Measurements from ENCODE around the gene MYLK. TPM values are rescaled to one million over a fixed set of nuclear protein-coding genes. Genes with fewer than 3 reads are reported as not detected.

MYLK gene
- total RNA-seq, 1 donor from 2014 or later, result 2.6 TPM

- FAIRE-seq (no peak), DNase-seq (ENCODE audit: low read depth) (no peak)
- H3K27me3 ChIP-seq (ENCODE audit: control insufficient read depth, insufficient read depth, low read length), result no peaks in the 10 kb centered on the region
- H3K4me3 ChIP-seq (ENCODE audit: low read depth, low read length), result no peak overlapping the region
- H3K36me3 ChIP-seq (ENCODE audit: control insufficient read depth, insufficient read depth, low read length), result no peaks in the 10 kb centered on the region
- TF ChIP-seq CTCF (IDR thresholded peaks at IDR 0.05; ENCODE audit: insufficient read depth, low read length, severe bottlenecking), result no peak
Measured at GRCh38 chr3:123843668-123844067, 40.5 kb downstream of the MYLK start.

- no peaks in the 10 kb centered on the region for H3K36me3 ChIP-seq (ENCODE audit: control insufficient read depth, insufficient read depth, low read length)
- H3K4me3 ChIP-seq (ENCODE audit: low read depth, low read length), result no peak overlapping the region
- DNase-seq (ENCODE audit: low read depth) (peak; percentile 4), FAIRE-seq (no peak)
- TF ChIP-seq CTCF (IDR thresholded peaks at IDR 0.05; ENCODE audit: insufficient read depth, low read length, severe bottlenecking), result no peak
- H3K27me3 ChIP-seq (ENCODE audit: control insufficient read depth, insufficient read depth, low read length), result no peaks in the 10 kb centered on the region
Measured at GRCh38 chr3:123842711-123843110, 41.4 kb downstream of the MYLK start.

GRCh38 chr3:123841476-123842238, 42.5 kb downstream of the MYLK start:
- no peaks in the 10 kb centered on the region for H3K27me3 ChIP-seq (ENCODE audit: control insufficient read depth, insufficient read depth, low read length)
- FAIRE-seq, result no peak
- peak; percentile 13 for DNase-seq (ENCODE audit: low read depth)
- no peak overlapping the region for H3K4me3 ChIP-seq (ENCODE audit: low read depth, low read length)
- no peaks in the 10 kb centered on the region for H3K36me3 ChIP-seq (ENCODE audit: control insufficient read depth, insufficient read depth, low read length)
- TF ChIP-seq CTCF (IDR thresholded peaks at IDR 0.05; ENCODE audit: insufficient read depth, low read length, severe bottlenecking), result no peak

- Histone ChIP-seq H3K4me3 (ENCODE audit: low read depth, low read length) (no peak overlapping the region), H3K27me3 (ENCODE audit: control insufficient read depth, insufficient read depth, low read length) (no peaks in the 10 kb centered on the region), H3K36me3 (ENCODE audit: control insufficient read depth, insufficient read depth, low read length) (no peaks in the 10 kb centered on the region)
- DNase-seq (ENCODE audit: low read depth) (no peak), FAIRE-seq (no peak)
- TF ChIP-seq CTCF (IDR thresholded peaks at IDR 0.05; ENCODE audit: insufficient read depth, low read length, severe bottlenecking), result no peak
Measured at GRCh38 chr3:123840961-123841360, 43.2 kb downstream of the MYLK start.

GRCh38 chr3:123837858-123838257, 46.3 kb downstream of the MYLK start:
- DNase-seq (ENCODE audit: low read depth) (no peak), FAIRE-seq (no peak)
- Histone ChIP-seq H3K4me3 (ENCODE audit: low read depth, low read length) (no peak overlapping the region), H3K36me3 (ENCODE audit: control insufficient read depth, insufficient read depth, low read length) (no peaks in the 10 kb centered on the region), H3K27me3 (ENCODE audit: control insufficient read depth, insufficient read depth, low read length) (no peaks in the 10 kb centered on the region)
- no peak for TF ChIP-seq CTCF (IDR thresholded peaks at IDR 0.05; ENCODE audit: insufficient read depth, low read length, severe bottlenecking)

- Histone ChIP-seq H3K4me3 (ENCODE audit: low read depth, low read length) (no peak overlapping the region), H3K36me3 (ENCODE audit: control insufficient read depth, insufficient read depth, low read length) (no peaks in the 10 kb centered on the region), H3K27me3 (ENCODE audit: control insufficient read depth, insufficient read depth, low read length) (no peaks in the 10 kb centered on the region)
- DNase-seq (ENCODE audit: low read depth) (peak; percentile 98), FAIRE-seq (peak; percentile 85)
- no peak for TF ChIP-seq CTCF (IDR thresholded peaks at IDR 0.05; ENCODE audit: insufficient read depth, low read length, severe bottlenecking)
Measured at GRCh38 chr3:123834631-123835030, 49.5 kb downstream of the MYLK start.

Data from bronchial epithelial cell (primary cell).